Measurements from ENCODE around the gene IL17RB. TPM values are rescaled to one million over a fixed set of nuclear protein-coding genes. Genes with fewer than 3 reads are reported as not detected.

IL17RB gene
- polyA plus RNA-seq (2012; ENCODE audit: insufficient read length, low read depth): 0.64 TPM

GRCh38 chr3:53846134-53846850 lies at the start of gene IL17RB, which contains the start of gene CHDH:
TSS of gene IL17RB (plus strand) at chr3:53846568. CDS start at chr3:53846589, 21 bp downstream.
TSS of gene CHDH (minus strand) at chr3:53846419. CDS start at chr3:53824008, 22,411 bp downstream.
- no peak for TF ChIP-seq POLR2AphosphoS5 (IDR thresholded peaks at IDR 0.05; ENCODE audit: low read depth, low read length)

GRCh38 chr3:53798144-53798543 lies 48.2 kb upstream of the IL17RB start:
- TF ChIP-seq POLR2AphosphoS5 (IDR thresholded peaks at IDR 0.05; ENCODE audit: low read depth, low read length): no peak
- no peak for TF ChIP-seq SIN3A (IDR thresholded peaks at IDR 0.05; ENCODE audit: borderline replicate concordance, insufficient read depth, low read length)
- TF ChIP-seq TAF1 (IDR thresholded peaks at IDR 0.05; ENCODE audit: borderline replicate concordance, insufficient read depth, low read length): no peak
- no peak for TF ChIP-seq REST (IDR thresholded peaks at IDR 0.05; ENCODE audit: insufficient read depth in 1 of 2, low read depth in 2 of 2, low read length in 2 of 2)
- TF ChIP-seq FOXP2 (optimal IDR thresholded peaks at IDR 0.05; ENCODE audit: borderline replicate concordance, extremely low read depth, extremely low read length, insufficient read depth): no peak

GRCh38 chr3:53799338-53799865 lies 47.0 kb upstream of the IL17RB start:
- TF ChIP-seq FOXP2 (optimal IDR thresholded peaks at IDR 0.05; ENCODE audit: borderline replicate concordance, extremely low read depth, extremely low read length, insufficient read depth) (no peak), SIN3A (IDR thresholded peaks at IDR 0.05; ENCODE audit: borderline replicate concordance, insufficient read depth, low read length) (no peak), REST (IDR thresholded peaks at IDR 0.05; ENCODE audit: insufficient read depth in 1 of 2, low read depth in 2 of 2, low read length in 2 of 2) (no peak), TAF1 (IDR thresholded peaks at IDR 0.05; ENCODE audit: borderline replicate concordance, insufficient read depth, low read length) (no peak), POLR2AphosphoS5 (IDR thresholded peaks at IDR 0.05; ENCODE audit: low read depth, low read length) (no peak)

GRCh38 chr3:53800041-53800906 lies 46.1 kb upstream of the IL17RB start:
- TF ChIP-seq REST (IDR thresholded peaks at IDR 0.05; ENCODE audit: insufficient read depth in 1 of 2, low read depth in 2 of 2, low read length in 2 of 2) (no peak), TAF1 (IDR thresholded peaks at IDR 0.05; ENCODE audit: borderline replicate concordance, insufficient read depth, low read length) (no peak), POLR2AphosphoS5 (IDR thresholded peaks at IDR 0.05; ENCODE audit: low read depth, low read length) (no peak)

GRCh38 chr3:53801319-53801718 lies 45.0 kb upstream of the IL17RB start:
- TF ChIP-seq SIN3A (IDR thresholded peaks at IDR 0.05; ENCODE audit: borderline replicate concordance, insufficient read depth, low read length): no peak
- no peak for TF ChIP-seq TAF1 (IDR thresholded peaks at IDR 0.05; ENCODE audit: borderline replicate concordance, insufficient read depth, low read length)
- TF ChIP-seq POLR2AphosphoS5 (IDR thresholded peaks at IDR 0.05; ENCODE audit: low read depth, low read length): no peak
- TF ChIP-seq FOXP2 (optimal IDR thresholded peaks at IDR 0.05; ENCODE audit: borderline replicate concordance, extremely low read depth, extremely low read length, insufficient read depth): no peak
- TF ChIP-seq REST (IDR thresholded peaks at IDR 0.05; ENCODE audit: insufficient read depth in 1 of 2, low read depth in 2 of 2, low read length in 2 of 2): no peak

Data from PFSK-1 (cell line).